Activated T-helper 1 cell treated with anti-CD3 and anti-CD28 coated beads, Interleukin-12 subunit alpha, Interleukin-12 subunit beta, Interleukin-2, Interleukin-4 antibody, amounts not matched to agents 30 ng/mL and 10 ng/mL and 1 ng/mL, durations not matched to agents 14 hours and 24 hours and 36 hours (primary cell): ENCODE measurements around the gene CUX1. TPM values are rescaled to one million over a fixed set of nuclear protein-coding genes. Genes with fewer than 3 reads are reported as not detected.
"Not testable (repeated sequence)": the region's sequence is repeated elsewhere in the genome, so short reads cannot be mapped to it uniquely, and the experiment has no call there.

ENCODE experiments used
- DNase-seq: peaks from one replicate; pipeline ENCODE4 v3.0.0; 2021; ENCODE audit warnings: low spot score
- H3K27ac Mint-ChIP-seq: one replicate; pipeline ENCODE4 v1.8.0; 2021; ENCODE audit warnings: mild to moderate bottlenecking, mixed read lengths
- H3K27me3 Mint-ChIP-seq: one replicate; pipeline ENCODE4 v1.8.0; 2022; ENCODE audit warnings: mild to moderate bottlenecking, moderate library complexity, mixed read lengths; ENCODE audit not compliant: insufficient read depth
- H3K36me3 Mint-ChIP-seq: one replicate; pipeline ENCODE4 v1.8.0; 2021; ENCODE audit warnings: low read depth, mixed read lengths
- H3K4me1 Mint-ChIP-seq: one replicate; pipeline ENCODE4 v1.8.0; 2021; ENCODE audit warnings: low read depth, mixed read lengths
- H3K4me3 Mint-ChIP-seq: one replicate; pipeline ENCODE4 v1.8.0; 2021; ENCODE audit warnings: mild to moderate bottlenecking, moderate library complexity, mixed read lengths
- H3K9me3 Mint-ChIP-seq: one replicate; pipeline ENCODE4 v1.8.0; 2021; ENCODE audit warnings: mixed read lengths
- intact Hi-C: fragments of 100-400 bp; cut with micrococcal nuclease; formaldehyde crosslinking; loops from one replicate; pipeline ENCODE4 v1.15.1; 2024
- total RNA-seq: library from RNA; stranded (reverse); gene quantifications from 2 replicates; pipeline ENCODE4 v1.2.3, GENCODE V29; 2022

Gene CUX1
- total RNA-seq, 1 donor from 2014 or later: 26.9 TPM

GRCh38 chr7:102322202-102322715 is 504.8 kb downstream of the CUX1 start:
- H3K36me3 Mint-ChIP-seq: no peaks in the 10 kb centered on the region
- H3K9me3 Mint-ChIP-seq: no peaks in the 10 kb centered on the region

GRCh38 chr7:102323914-102324195 is 506.4 kb downstream of the CUX1 start:
- DNase-seq: no peak
- no peaks in the 10 kb centered on the region for H3K36me3 Mint-ChIP-seq
- H3K4me1 Mint-ChIP-seq: no peaks in the 10 kb centered on the region
- H3K27ac Mint-ChIP-seq: no peak overlapping the region
- H3K9me3 Mint-ChIP-seq: no peaks in the 10 kb centered on the region
- H3K27me3 Mint-ChIP-seq: peaks cover 11% of the 10 kb centered on the region
- intact Hi-C loops: no loop called here
- H3K4me3 Mint-ChIP-seq: no peak overlapping the region

More at GRCh38 chr7:102322202-102322715, 504.8 kb downstream of the CUX1 start:
- H3K4me1 Mint-ChIP-seq: no peaks in the 10 kb centered on the region
- no peak overlapping the region for H3K4me3 Mint-ChIP-seq
- intact Hi-C loops: no loop called here
- H3K27ac Mint-ChIP-seq: no peak overlapping the region
- peaks cover 6% of the 10 kb centered on the region for H3K27me3 Mint-ChIP-seq
- DNase-seq: no peak

- H3K27ac Mint-ChIP-seq, H3K36me3 Mint-ChIP-seq, DNase-seq, H3K4me3 Mint-ChIP-seq, H3K9me3 Mint-ChIP-seq, intact Hi-C loops, H3K4me1 Mint-ChIP-seq: not testable (repeated sequence)
- H3K27me3 Mint-ChIP-seq: peaks cover 13% of the 10 kb centered on the region
Measured at GRCh38 chr7:102325106-102325505, 507.7 kb downstream of the CUX1 start.

GRCh38 chr7:102326157-102326889 is 508.9 kb downstream of the CUX1 start:
- no peak for DNase-seq

GRCh38 chr7:102327183-102327582 is 509.8 kb downstream of the CUX1 start:
- DNase-seq, H3K4me3 Mint-ChIP-seq, H3K9me3 Mint-ChIP-seq, intact Hi-C loops, H3K27ac Mint-ChIP-seq, H3K4me1 Mint-ChIP-seq, H3K36me3 Mint-ChIP-seq: not testable (repeated sequence)
- peaks cover 14% of the 10 kb centered on the region for H3K27me3 Mint-ChIP-seq

More at GRCh38 chr7:102326157-102326889, 508.9 kb downstream of the CUX1 start:
- Mint-ChIP-seq H3K4me3 (no peak overlapping the region), H3K27ac (no peak overlapping the region), H3K27me3 (peaks cover 18% of the 10 kb centered on the region), H3K4me1 (no peaks in the 10 kb centered on the region), H3K36me3 (no peaks in the 10 kb centered on the region), H3K9me3 (no peaks in the 10 kb centered on the region)
- intact Hi-C loops: no loop called here

- peak overlapping the region; percentile 5 for H3K4me3 Mint-ChIP-seq
Measured at GRCh38 chr7:102328863-102329262, 511.4 kb downstream of the CUX1 start.

GRCh38 chr7:102329366-102329765 is 511.9 kb downstream of the CUX1 start:
- H3K9me3 Mint-ChIP-seq, DNase-seq, H3K4me1 Mint-ChIP-seq, intact Hi-C loops, H3K36me3 Mint-ChIP-seq, H3K4me3 Mint-ChIP-seq: not testable (repeated sequence)
- Mint-ChIP-seq H3K27ac (peak overlapping the region; percentile 9), H3K27me3 (peaks cover 13% of the 10 kb centered on the region)

More at GRCh38 chr7:102328863-102329262, 511.4 kb downstream of the CUX1 start:
- H3K36me3 Mint-ChIP-seq, H3K4me1 Mint-ChIP-seq, intact Hi-C loops, DNase-seq, H3K9me3 Mint-ChIP-seq: not testable (repeated sequence)
- Mint-ChIP-seq H3K27ac (peak overlapping the region; percentile 43), H3K27me3 (peaks cover 14% of the 10 kb centered on the region)

- DNase-seq, H3K4me3 Mint-ChIP-seq, H3K27ac Mint-ChIP-seq, intact Hi-C loops, H3K9me3 Mint-ChIP-seq, H3K4me1 Mint-ChIP-seq, H3K36me3 Mint-ChIP-seq: not testable (repeated sequence)
- H3K27me3 Mint-ChIP-seq: peaks cover 13% of the 10 kb centered on the region
Measured at GRCh38 chr7:102330666-102331460, 513.4 kb downstream of the CUX1 start.

Other genes starting within 250 kb of the CUX1 start
- gene MYL10, start 188.3 kb upstream of the CUX1 start, total RNA-seq: not detected in 2 replicates